Fibroblast of skin of back (primary cell): ENCODE measurements around the gene CCDC57.
"Not testable (repeated sequence)": the region's sequence is repeated elsewhere in the genome, so short reads cannot be mapped to it uniquely, and the experiment has no call there.

Source experiments
- DNase-seq: peaks from one replicate; pipeline ENCODE4 v3.0.0-alpha.2; 2013

The CCDC57 gene

GRCh38 chr17:82221341-82221902 lies 8.8 kb upstream of the CCDC57 start:
- DNase-seq: no peak

- DNase-seq: no peak
Observed at GRCh38 chr17:82219753-82220709, 7.4 kb upstream of the CCDC57 start.

GRCh38 chr17:82219083-82219482 lies 6.4 kb upstream of the CCDC57 start:
- DNase-seq: no peak

- no peak for DNase-seq
Observed at GRCh38 chr17:82218349-82219075, 5.9 kb upstream of the CCDC57 start.

- peak; percentile 95 for DNase-seq
Observed at GRCh38 chr17:82217530-82218204, 5.0 kb upstream of the CCDC57 start.

- no peak for DNase-seq
Observed at GRCh38 chr17:82217120-82217529, 4.5 kb upstream of the CCDC57 start.

- DNase-seq: peak; percentile 80
Observed at GRCh38 chr17:82216301-82217119, 3.9 kb upstream of the CCDC57 start.

GRCh38 chr17:82215972-82216300 lies 3.3 kb upstream of the CCDC57 start:
- DNase-seq: no peak

- DNase-seq: no peak
Observed at GRCh38 chr17:82215095-82215971, 2.7 kb upstream of the CCDC57 start.

GRCh38 chr17:82214012-82214628 lies 1.5 kb upstream of the CCDC57 start:
- DNase-seq: no peak

- DNase-seq: peak; percentile 76
Observed at GRCh38 chr17:82213251-82214011, 789 bp upstream of the CCDC57 start.

- DNase-seq: not testable (repeated sequence)
Observed at GRCh38 chr17:82210655-82211054, 2.0 kb downstream of the CCDC57 start.

- peak; percentile 84 for DNase-seq
Observed at GRCh38 chr17:82205720-82206508, 6.7 kb downstream of the CCDC57 start.

- DNase-seq: peak; percentile 79
Observed at GRCh38 chr17:82204831-82205719, 7.6 kb downstream of the CCDC57 start.

- DNase-seq: no peak
Observed at GRCh38 chr17:82203920-82204319, 8.7 kb downstream of the CCDC57 start.

GRCh38 chr17:82202981-82203380 lies 9.7 kb downstream of the CCDC57 start:
- DNase-seq: no peak

GRCh38 chr17:82201498-82201910 lies 11.1 kb downstream of the CCDC57 start:
- no peak for DNase-seq
